ENCODE data around the gene COL15A1. TPM values are rescaled to one million over a fixed set of nuclear protein-coding genes. Genes with fewer than 3 reads are reported as not detected.

Gene COL15A1
- total RNA-seq, 1 experiment from 2014 or later, result 0.22 TPM

DNA sequence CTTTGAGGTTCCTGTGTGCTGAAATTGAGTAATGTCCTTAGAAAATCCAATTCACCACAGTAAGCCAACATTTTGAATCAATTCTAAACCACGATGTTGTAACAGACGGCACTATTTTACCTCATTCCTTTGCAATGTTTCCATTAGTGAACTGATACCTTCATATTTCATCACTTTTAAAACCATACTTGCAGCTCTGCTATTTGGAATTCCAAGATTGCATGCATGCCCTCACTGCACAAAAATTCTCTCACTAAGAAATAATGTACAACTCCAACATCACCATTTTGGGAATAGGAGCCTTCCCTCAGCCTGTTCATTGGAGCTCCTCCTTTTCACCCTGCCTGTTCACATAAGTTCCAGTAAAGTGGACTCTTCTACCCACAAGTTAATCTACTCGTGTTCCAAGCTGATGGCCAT lies 86.4 kb downstream of the COL15A1 start (continued):
- TF ChIP-seq MXD4 (CRISPR knock-in tag; IDR thresholded peaks at IDR 0.05; ENCODE audit: borderline replicate concordance), result no peak
- TF ChIP-seq TP53 (CRISPR knock-in tag; IDR thresholded peaks at IDR 0.05), result no peak

DNA sequence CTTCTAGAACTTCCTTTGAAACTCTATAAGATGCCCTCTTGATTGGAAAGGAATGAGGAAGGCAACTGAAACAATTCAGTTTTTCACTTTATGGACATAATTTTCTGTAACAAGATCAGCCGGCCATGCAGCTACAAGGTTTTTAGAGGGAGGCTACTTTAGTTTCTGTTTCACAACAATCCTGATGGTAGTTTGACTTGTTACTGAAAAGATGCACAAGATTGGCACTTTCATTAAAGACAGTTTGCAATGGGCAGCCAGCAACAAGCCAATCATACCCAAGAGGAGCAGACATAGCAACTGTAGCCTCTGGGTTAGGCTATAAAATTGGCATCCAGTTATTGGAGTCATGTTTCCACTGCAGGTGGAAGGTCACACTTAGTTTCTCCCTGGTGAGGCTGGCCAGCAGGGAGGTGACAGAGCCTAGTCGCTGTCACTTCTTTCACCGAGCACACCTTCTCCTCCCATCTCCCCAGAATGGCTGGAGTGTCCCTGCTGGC lies 87.0 kb downstream of the COL15A1 start:
- no peaks in the 10 kb centered on the region; the same call in 1 of the 2 replicates for H3K9me3 Mint-ChIP-seq
- ChIA-PET CTCF (no interaction called here), POLR2A (no interaction called here)
- no peak overlapping the region for H3K27ac Mint-ChIP-seq
- no peak for TF ChIP-seq JAZF1 (CRISPR knock-in tag; IDR thresholded peaks at IDR 0.05)
- no peak for TF ChIP-seq NFATC4 (CRISPR knock-in tag; IDR thresholded peaks at IDR 0.05)
- TF ChIP-seq, protein P1, sequence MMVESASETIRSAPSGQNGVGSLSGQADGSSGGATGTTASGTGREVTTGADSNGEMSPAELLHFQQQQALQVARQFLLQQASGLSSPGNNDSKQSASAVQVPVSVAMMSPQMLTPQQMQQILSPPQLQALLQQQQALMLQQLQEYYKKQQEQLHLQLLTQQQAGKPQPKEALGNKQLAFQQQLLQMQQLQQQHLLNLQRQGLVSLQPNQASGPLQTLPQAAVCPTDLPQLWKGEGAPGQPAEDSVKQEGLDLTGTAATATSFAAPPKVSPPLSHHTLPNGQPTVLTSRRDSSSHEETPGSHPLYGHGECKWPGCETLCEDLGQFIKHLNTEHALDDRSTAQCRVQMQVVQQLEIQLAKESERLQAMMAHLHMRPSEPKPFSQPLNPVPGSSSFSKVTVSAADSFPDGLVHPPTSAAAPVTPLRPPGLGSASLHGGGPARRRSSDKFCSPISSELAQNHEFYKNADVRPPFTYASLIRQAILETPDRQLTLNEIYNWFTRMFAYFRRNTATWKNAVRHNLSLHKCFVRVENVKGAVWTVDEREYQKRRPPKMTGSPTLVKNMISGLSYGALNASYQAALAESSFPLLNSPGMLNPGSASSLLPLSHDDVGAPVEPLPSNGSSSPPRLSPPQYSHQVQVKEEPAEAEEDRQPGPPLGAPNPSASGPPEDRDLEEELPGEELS (CRISPR knock-in tag; IDR thresholded peaks at IDR 0.05), result no peak
- no peak for TF ChIP-seq ZNF219 (CRISPR knock-in tag; IDR thresholded peaks at IDR 0.05; ENCODE audit: borderline replicate concordance)
- TF ChIP-seq JUN (CRISPR knock-in tag; IDR thresholded peaks at IDR 0.05), result no peak
- TF ChIP-seq, protein P2, sequence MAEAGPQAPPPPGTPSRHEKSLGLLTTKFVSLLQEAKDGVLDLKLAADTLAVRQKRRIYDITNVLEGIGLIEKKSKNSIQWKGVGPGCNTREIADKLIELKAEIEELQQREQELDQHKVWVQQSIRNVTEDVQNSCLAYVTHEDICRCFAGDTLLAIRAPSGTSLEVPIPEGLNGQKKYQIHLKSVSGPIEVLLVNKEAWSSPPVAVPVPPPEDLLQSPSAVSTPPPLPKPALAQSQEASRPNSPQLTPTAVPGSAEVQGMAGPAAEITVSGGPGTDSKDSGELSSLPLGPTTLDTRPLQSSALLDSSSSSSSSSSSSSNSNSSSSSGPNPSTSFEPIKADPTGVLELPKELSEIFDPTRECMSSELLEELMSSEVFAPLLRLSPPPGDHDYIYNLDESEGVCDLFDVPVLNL (CRISPR knock-in tag; IDR thresholded peaks at IDR 0.05; ENCODE audit: borderline replicate concordance, low read depth), result no peak
- TF ChIP-seq, protein P3, sequence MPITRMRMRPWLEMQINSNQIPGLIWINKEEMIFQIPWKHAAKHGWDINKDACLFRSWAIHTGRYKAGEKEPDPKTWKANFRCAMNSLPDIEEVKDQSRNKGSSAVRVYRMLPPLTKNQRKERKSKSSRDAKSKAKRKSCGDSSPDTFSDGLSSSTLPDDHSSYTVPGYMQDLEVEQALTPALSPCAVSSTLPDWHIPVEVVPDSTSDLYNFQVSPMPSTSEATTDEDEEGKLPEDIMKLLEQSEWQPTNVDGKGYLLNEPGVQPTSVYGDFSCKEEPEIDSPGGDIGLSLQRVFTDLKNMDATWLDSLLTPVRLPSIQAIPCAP (CRISPR knock-in tag; IDR thresholded peaks at IDR 0.05), result no peak
- TF ChIP-seq, protein P4, sequence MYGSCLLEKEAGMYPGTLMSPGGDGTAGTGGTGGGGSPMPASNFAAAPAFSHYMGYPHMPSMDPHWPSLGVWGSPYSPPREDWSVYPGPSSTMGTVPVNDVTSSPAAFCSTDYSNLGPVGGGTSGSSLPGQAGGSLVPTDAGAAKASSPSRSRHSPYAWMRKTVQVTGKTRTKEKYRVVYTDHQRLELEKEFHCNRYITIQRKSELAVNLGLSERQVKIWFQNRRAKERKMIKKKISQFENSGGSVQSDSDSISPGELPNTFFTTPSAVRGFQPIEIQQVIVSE (CRISPR knock-in tag; IDR thresholded peaks at IDR 0.05; ENCODE audit: borderline replicate concordance), result no peak
- TF ChIP-seq NR3C1 (CRISPR knock-in tag; conservative IDR thresholded peaks at IDR 0.05; ENCODE audit: low read depth), result no peak
- TF ChIP-seq, protein P5, sequence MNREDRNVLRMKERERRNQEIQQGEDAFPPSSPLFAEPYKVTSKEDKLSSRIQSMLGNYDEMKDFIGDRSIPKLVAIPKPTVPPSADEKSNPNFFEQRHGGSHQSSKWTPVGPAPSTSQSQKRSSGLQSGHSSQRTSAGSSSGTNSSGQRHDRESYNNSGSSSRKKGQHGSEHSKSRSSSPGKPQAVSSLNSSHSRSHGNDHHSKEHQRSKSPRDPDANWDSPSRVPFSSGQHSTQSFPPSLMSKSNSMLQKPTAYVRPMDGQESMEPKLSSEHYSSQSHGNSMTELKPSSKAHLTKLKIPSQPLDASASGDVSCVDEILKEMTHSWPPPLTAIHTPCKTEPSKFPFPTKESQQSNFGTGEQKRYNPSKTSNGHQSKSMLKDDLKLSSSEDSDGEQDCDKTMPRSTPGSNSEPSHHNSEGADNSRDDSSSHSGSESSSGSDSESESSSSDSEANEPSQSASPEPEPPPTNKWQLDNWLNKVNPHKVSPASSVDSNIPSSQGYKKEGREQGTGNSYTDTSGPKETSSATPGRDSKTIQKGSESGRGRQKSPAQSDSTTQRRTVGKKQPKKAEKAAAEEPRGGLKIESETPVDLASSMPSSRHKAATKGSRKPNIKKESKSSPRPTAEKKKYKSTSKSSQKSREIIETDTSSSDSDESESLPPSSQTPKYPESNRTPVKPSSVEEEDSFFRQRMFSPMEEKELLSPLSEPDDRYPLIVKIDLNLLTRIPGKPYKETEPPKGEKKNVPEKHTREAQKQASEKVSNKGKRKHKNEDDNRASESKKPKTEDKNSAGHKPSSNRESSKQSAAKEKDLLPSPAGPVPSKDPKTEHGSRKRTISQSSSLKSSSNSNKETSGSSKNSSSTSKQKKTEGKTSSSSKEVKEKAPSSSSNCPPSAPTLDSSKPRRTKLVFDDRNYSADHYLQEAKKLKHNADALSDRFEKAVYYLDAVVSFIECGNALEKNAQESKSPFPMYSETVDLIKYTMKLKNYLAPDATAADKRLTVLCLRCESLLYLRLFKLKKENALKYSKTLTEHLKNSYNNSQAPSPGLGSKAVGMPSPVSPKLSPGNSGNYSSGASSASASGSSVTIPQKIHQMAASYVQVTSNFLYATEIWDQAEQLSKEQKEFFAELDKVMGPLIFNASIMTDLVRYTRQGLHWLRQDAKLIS (CRISPR knock-in tag; IDR thresholded peaks at IDR 0.05; ENCODE audit: borderline replicate concordance), result no peak
- H3K4me3 Mint-ChIP-seq, result no peak overlapping the region
- DNase-seq (ENCODE audit: low spot score), result no peak
- ATAC-seq, result no peak
- no peaks in the 10 kb centered on the region for H3K36me3 Mint-ChIP-seq
- H3K4me1 Mint-ChIP-seq, result no peaks in the 10 kb centered on the region
- no peaks in the 10 kb centered on the region; the same call in 1 of the 2 replicates for H3K27me3 Mint-ChIP-seq (ENCODE audit: low read depth)

DNA sequence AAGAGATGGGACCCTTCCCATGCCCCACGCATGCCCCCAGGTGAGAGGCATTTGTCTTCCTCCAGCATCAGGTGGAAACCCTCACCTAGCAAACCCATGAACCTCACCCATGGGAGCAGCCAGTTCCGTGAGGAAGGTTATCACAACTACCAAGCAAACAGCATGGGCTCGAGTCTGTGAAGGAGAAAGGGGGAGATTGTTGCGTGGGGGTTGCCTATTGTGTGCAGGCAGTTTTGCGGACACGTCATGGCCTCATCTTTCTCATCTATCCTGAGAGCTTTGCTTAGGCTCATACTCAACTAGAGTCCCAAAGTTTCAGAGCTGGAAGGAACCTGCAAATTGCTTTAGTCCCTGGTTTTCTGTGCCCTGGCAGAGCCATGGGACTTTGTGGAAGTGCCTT lies 87.6 kb downstream of the COL15A1 start:
- H3K4me3 Mint-ChIP-seq, result no peak overlapping the region
- no peak overlapping the region for H3K27ac Mint-ChIP-seq
- H3K9me3 Mint-ChIP-seq, result no peaks in the 10 kb centered on the region; the same call in 1 of the 2 replicates
- no peaks in the 10 kb centered on the region; the same call in 1 of the 2 replicates for H3K27me3 Mint-ChIP-seq (ENCODE audit: low read depth)
- ChIA-PET POLR2A (no interaction called here), CTCF (no interaction called here)
- no peaks in the 10 kb centered on the region for H3K36me3 Mint-ChIP-seq
- ATAC-seq (no peak), DNase-seq (ENCODE audit: low spot score) (no peak)
- TF ChIP-seq GABPB1 (CRISPR knock-in tag; IDR thresholded peaks at IDR 0.05) (no peak), ZNF138 (CRISPR knock-in tag; conservative IDR thresholded peaks at IDR 0.05) (no peak), RORB (CRISPR knock-in tag; IDR thresholded peaks at IDR 0.05) (no peak), KAT7 (CRISPR knock-in tag; IDR thresholded peaks at IDR 0.05; ENCODE audit: borderline replicate concordance) (no peak), ELF4 (CRISPR knock-in tag; IDR thresholded peaks at IDR 0.05; ENCODE audit: low read depth) (no peak), ZNF121 (CRISPR knock-in tag; IDR thresholded peaks at IDR 0.05) (no peak)
- TF ChIP-seq, protein P6, sequence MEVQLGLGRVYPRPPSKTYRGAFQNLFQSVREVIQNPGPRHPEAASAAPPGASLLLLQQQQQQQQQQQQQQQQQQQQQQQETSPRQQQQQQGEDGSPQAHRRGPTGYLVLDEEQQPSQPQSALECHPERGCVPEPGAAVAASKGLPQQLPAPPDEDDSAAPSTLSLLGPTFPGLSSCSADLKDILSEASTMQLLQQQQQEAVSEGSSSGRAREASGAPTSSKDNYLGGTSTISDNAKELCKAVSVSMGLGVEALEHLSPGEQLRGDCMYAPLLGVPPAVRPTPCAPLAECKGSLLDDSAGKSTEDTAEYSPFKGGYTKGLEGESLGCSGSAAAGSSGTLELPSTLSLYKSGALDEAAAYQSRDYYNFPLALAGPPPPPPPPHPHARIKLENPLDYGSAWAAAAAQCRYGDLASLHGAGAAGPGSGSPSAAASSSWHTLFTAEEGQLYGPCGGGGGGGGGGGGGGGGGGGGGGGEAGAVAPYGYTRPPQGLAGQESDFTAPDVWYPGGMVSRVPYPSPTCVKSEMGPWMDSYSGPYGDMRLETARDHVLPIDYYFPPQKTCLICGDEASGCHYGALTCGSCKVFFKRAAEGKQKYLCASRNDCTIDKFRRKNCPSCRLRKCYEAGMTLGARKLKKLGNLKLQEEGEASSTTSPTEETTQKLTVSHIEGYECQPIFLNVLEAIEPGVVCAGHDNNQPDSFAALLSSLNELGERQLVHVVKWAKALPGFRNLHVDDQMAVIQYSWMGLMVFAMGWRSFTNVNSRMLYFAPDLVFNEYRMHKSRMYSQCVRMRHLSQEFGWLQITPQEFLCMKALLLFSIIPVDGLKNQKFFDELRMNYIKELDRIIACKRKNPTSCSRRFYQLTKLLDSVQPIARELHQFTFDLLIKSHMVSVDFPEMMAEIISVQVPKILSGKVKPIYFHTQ (CRISPR knock-in tag; IDR thresholded peaks at IDR 0.05), result no peak
- H3K4me1 Mint-ChIP-seq, result no peaks in the 10 kb centered on the region

All from WTC11 (cell line).